Lower leg skin (tissue), 3 donors: ENCODE results near the gene MMEL1.

ENCODE experiments used
- CTCF ChIP-seq, 3 donors: fragments of 450-650 bp; IDR thresholded peaks; one replicate each; pipeline ENCODE4 v1.5.1; 2016; ENCODE audit warnings: antibody characterized with exemption in 3 of 3, mild to moderate bottlenecking in 3 of 3, moderate library complexity in 2 of 3
- POLR2A ChIP-seq, 2 donors: fragments of 450-650 bp; IDR thresholded peaks; one replicate each; pipeline ENCODE4 v1.6.1; 2016 to 2017; ENCODE audit warnings: antibody characterized with exemption in 2 of 2, mild to moderate bottlenecking in 1 of 2, moderate library complexity in 1 of 2

- TF ChIP-seq CTCF (IDR thresholded peaks at IDR 0.05) = no peak
- TF ChIP-seq POLR2A (IDR thresholded peaks at IDR 0.05) = no peak
Observed at GRCh38 chr1:2590233-2591141, 42.3 kb downstream of the MMEL1 start.
